ENCODE data around the gene MDM1. TPM values are rescaled to one million over a fixed set of nuclear protein-coding genes. Genes with fewer than 3 reads are reported as not detected.

Gene MDM1
- total and polyA plus RNA-seq, 2 of the 13 experiments (the other 11 are each of a cell fraction or from before 2014, with no cell fraction given) = 4.6 to 15.2 TPM

GRCh38 chr12:68376901-68377300, 44.7 kb upstream of the MDM1 start:
- ChIA-PET CTCF (ENCODE audit: low intra/inter-chr PET ratio, low total read pairs) (no interaction called here), POLR2A (no interaction called here)
- H3K27me3 ChIP-seq (ENCODE audit: control insufficient read depth in 1 of 2, insufficient read depth in 2 of 2, low read length in 2 of 2) = no peaks in the 10 kb centered on the region
- DNase-seq (ENCODE audit: low spot score) (no peak), FAIRE-seq (no peak), ATAC-seq (no peak)
- no peak overlapping the region for H3K4me2 ChIP-seq (ENCODE audit: low read depth, low read length)
- TF ChIP-seq TOE1 (CRISPR knock-in tag; IDR thresholded peaks at IDR 0.05) (no peak), MBNL3 (CRISPR knock-in tag; conservative IDR thresholded peaks at IDR 0.05) (no peak), HHEX (CRISPR knock-in tag; IDR thresholded peaks at IDR 0.05) (no peak), ZNF615 (CRISPR knock-in tag; IDR thresholded peaks at IDR 0.05; ENCODE audit: borderline replicate concordance) (no peak), ZNF276 (CRISPR knock-in tag; IDR thresholded peaks at IDR 0.05; ENCODE audit: low read depth) (no peak), ZMYM2 (CRISPR knock-in tag; IDR thresholded peaks at IDR 0.05) (no peak), RFXANK (CRISPR knock-in tag; IDR thresholded peaks at IDR 0.05) (no peak), YY1 (IDR thresholded peaks at IDR 0.05; ENCODE audit: insufficient read depth, insufficient replicate concordance, low read depth, low read length) (no peak), SP140L (CRISPR knock-in tag; IDR thresholded peaks at IDR 0.05; ENCODE audit: borderline replicate concordance) (no peak), ZNF337 (CRISPR knock-in tag; IDR thresholded peaks at IDR 0.05; ENCODE audit: borderline replicate concordance, low read depth) (no peak), ZNF143 (CRISPR knock-in tag; IDR thresholded peaks at IDR 0.05) (no peak), ZFYVE20 (CRISPR knock-in tag; IDR thresholded peaks at IDR 0.05; ENCODE audit: borderline replicate concordance, low read depth) (no peak), SP2 (CRISPR knock-in tag; IDR thresholded peaks at IDR 0.05) (no peak), ZNF776 (CRISPR knock-in tag; IDR thresholded peaks at IDR 0.05) (no peak)
- TF ChIP-seq, protein P1, sequence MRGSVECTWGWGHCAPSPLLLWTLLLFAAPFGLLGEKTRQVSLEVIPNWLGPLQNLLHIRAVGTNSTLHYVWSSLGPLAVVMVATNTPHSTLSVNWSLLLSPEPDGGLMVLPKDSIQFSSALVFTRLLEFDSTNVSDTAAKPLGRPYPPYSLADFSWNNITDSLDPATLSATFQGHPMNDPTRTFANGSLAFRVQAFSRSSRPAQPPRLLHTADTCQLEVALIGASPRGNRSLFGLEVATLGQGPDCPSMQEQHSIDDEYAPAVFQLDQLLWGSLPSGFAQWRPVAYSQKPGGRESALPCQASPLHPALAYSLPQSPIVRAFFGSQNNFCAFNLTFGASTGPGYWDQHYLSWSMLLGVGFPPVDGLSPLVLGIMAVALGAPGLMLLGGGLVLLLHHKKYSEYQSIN (CRISPR knock-in tag; IDR thresholded peaks at IDR 0.05; ENCODE audit: borderline replicate concordance) = no peak
- TF ChIP-seq, protein P2, sequence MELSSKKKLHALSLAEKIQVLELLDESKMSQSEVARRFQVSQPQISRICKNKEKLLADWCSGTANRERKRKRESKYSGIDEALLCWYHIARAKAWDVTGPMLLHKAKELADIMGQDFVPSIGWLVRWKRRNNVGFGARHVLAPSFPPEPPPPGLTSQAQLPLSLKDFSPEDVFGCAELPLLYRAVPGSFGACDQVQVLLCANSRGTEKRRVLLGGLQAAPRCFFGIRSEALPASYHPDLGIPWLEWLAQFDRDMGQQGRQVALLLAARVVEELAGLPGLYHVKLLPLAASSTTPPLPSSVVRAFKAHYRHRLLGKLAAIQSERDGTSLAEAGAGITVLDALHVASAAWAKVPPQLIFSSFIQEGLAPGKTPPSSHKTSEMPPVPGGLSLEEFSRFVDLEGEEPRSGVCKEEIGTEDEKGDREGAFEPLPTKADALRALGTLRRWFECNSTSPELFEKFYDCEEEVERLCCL (CRISPR knock-in tag; IDR thresholded peaks at IDR 0.05; ENCODE audit: borderline replicate concordance) = no peak
- H4K20me1 ChIP-seq (ENCODE audit: insufficient read depth, low read length) = no peaks in the 10 kb centered on the region
- no peak overlapping the region for H3K27ac ChIP-seq (ENCODE audit: extremely low read length, insufficient read depth, low read length)
- intact Hi-C loops (cut with micrococcal nuclease; ENCODE audit: unreplicated experiment) (no loop called here), in situ Hi-C loops (cut with HindIII; ENCODE audit: extremely low pct_ligation_motif_present, low pct_unique_long_range_greater_than_20kb) (no loop called here)
- no peaks in the 10 kb centered on the region for H3K79me2 ChIP-seq (ENCODE audit: insufficient read depth, low read length)
- H2AFZ ChIP-seq (ENCODE audit: low read length) = no peak overlapping the region
- no peak overlapping the region for H3K9ac ChIP-seq (ENCODE audit: insufficient read depth, low read depth, low read length)
- 63% methylated on average over 7 of the region's 7 CpGs for WGBS (ENCODE audit: low lambda C conversion rate)
- H3K9me3 ChIP-seq (ENCODE audit: low read length) = no peaks in the 10 kb centered on the region
- no peak overlapping the region for H3K4me3 ChIP-seq (replicated peaks in 1 of 3; ENCODE audit: insufficient read depth in 1 of 3, low read depth in 2 of 3, low read length in 3 of 3)
- H3K4me1 ChIP-seq (ENCODE audit: insufficient read depth, low read length) = no peaks in the 10 kb centered on the region
- BruUV-seq (replicated peaks) = no TSS peak
- H3K36me3 ChIP-seq (replicated peaks in 1 of 2; ENCODE audit: control insufficient read depth in 1 of 2, insufficient read depth in 2 of 2, low read length in 2 of 2) = no peaks in the 10 kb centered on the region
